ENCODE measurements around the gene TRIM54.

DNA sequence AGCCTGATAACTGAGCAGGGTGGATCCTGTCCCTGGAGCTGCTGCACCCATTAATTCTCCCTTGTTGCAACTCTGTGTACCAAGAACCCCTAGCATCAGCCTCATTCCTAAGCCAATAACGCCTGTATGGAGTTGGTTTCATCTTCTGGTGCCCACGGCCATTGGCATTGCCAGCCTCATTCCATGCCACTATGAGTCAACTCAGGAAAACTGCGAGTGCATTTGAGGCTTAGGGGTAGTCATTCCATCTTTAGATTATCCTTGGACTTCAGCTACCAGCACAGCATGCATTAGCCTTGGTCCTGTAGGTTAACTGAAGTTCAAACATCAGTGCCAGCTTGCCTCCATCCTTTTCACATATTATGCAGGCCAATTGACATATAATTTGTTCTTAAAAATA lies 1.4 kb upstream of the TRIM54 start:
- TF ChIP-seq, protein P1, sequence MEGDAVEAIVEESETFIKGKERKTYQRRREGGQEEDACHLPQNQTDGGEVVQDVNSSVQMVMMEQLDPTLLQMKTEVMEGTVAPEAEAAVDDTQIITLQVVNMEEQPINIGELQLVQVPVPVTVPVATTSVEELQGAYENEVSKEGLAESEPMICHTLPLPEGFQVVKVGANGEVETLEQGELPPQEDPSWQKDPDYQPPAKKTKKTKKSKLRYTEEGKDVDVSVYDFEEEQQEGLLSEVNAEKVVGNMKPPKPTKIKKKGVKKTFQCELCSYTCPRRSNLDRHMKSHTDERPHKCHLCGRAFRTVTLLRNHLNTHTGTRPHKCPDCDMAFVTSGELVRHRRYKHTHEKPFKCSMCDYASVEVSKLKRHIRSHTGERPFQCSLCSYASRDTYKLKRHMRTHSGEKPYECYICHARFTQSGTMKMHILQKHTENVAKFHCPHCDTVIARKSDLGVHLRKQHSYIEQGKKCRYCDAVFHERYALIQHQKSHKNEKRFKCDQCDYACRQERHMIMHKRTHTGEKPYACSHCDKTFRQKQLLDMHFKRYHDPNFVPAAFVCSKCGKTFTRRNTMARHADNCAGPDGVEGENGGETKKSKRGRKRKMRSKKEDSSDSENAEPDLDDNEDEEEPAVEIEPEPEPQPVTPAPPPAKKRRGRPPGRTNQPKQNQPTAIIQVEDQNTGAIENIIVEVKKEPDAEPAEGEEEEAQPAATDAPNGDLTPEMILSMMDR (IDR thresholded peaks at IDR 0.05; ENCODE audit: extremely low read depth in 1 of 2, insufficient read depth in 1 of 2, low read depth in 1 of 2, low read length in 2 of 2), result no peak
- no peak for TF ChIP-seq POLR2AphosphoS5 (IDR thresholded peaks at IDR 0.05; ENCODE audit: insufficient read depth, low read depth, low read length)
- no peak for TF ChIP-seq JUN (IDR thresholded peaks at IDR 0.05; ENCODE audit: borderline replicate concordance, insufficient read depth, insufficient read length, low read depth)
- TF ChIP-seq EZH2 (IDR thresholded peaks at IDR 0.05; ENCODE audit: borderline replicate concordance, low read depth, low read length, severe bottlenecking), result no peak
- no peak for TF ChIP-seq POLR2A (IDR thresholded peaks at IDR 0.05; ENCODE audit: low read depth, low read length)
